Effector memory CD4-positive, alpha-beta T cell (primary cell): Measurements from ENCODE around the gene UBE2K.

Experiments used
- DNase-seq, 3 donors: peaks; one replicate each; pipeline ENCODE4 v3.0.0-alpha.2; 2020
- H3K27ac ChIP-seq: 2 replicates; pipeline ENCODE4 v1.7.0; 2013; ENCODE audit warnings: mild to moderate bottlenecking, low read length, moderate library complexity; ENCODE audit not compliant: insufficient read depth, poor library complexity, severe bottlenecking
- H3K27me3 ChIP-seq: replicated peaks from 2 replicates; pipeline ENCODE4 v1.7.0; 2013; ENCODE audit warnings: mild to moderate bottlenecking, low read length; ENCODE audit not compliant: insufficient read depth, control insufficient read depth, poor library complexity, severe bottlenecking
- H3K36me3 ChIP-seq: 2 replicates; pipeline ENCODE4 v1.7.0; 2013; ENCODE audit warnings: mild to moderate bottlenecking, low read length, moderate library complexity; ENCODE audit not compliant: control insufficient read depth, insufficient read depth
- H3K4me1 ChIP-seq: 2 replicates; pipeline ENCODE4 v1.7.0; 2013; ENCODE audit warnings: low read length, mild to moderate bottlenecking; ENCODE audit not compliant: control insufficient read depth, insufficient read depth, poor library complexity, severe bottlenecking
- H3K4me3 ChIP-seq: 2 replicates; pipeline ENCODE4 v1.7.0; 2013; ENCODE audit warnings: low read length, low read depth, mild to moderate bottlenecking; ENCODE audit not compliant: insufficient read depth, poor library complexity, severe bottlenecking
- H3K9me3 ChIP-seq: 2 replicates; pipeline ENCODE4 v1.7.0; 2013; ENCODE audit warnings: mild to moderate bottlenecking, low read length, moderate library complexity; ENCODE audit not compliant: control insufficient read depth

The UBE2K gene

DNA sequence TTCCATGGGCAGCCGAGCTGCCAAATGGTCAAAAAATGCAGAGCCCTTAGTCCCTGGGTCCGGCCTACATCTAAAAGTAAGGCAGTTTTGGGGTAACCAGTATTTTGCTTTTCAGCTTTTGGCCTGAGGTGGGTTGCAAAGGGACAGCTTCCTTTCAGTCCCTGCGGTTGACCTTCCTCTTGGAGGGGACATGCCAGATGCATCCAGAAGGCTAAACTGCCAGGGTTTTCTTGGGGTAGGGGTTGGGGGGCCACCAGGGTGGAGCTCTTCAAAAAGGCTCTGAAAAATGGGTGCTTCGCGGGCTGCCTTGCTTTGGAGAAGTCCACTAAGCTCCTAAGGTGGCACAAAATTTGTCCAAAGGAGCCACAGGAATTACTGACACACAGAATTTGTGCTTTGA, 120.7 kb downstream of the UBE2K start:
- Histone ChIP-seq H3K36me3 (peaks cover 4% of the 10 kb centered on the region), H3K9me3 (no peaks in the 10 kb centered on the region)
- DNase-seq: no peak

DNA sequence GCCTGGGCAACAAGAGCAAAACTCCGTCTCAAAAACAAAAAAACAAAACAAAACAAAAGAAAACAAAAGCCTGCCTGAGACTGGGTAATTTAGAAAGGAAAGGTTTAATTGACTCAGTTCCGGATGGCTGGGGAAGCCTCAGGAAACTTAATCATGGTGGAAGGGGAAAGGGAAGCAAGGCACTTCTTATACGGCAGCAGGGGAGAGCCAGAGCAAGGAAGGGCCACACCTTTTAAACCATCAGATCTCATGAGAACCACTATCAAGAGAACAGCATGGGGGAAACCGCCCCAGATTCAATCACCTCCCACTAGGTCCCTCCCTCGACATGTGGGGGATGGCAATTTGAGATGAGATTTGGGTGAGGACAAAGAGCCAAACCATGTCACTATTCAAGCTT, 122.2 kb downstream of the UBE2K start:
- Histone ChIP-seq H3K27me3 (no peaks in the 10 kb centered on the region), H3K4me3 (no peak overlapping the region), H3K27ac (no peak overlapping the region), H3K4me1 (no peaks in the 10 kb centered on the region), H3K9me3 (no peaks in the 10 kb centered on the region), H3K36me3 (peaks cover 8% of the 10 kb centered on the region)
- DNase-seq: no peak

More for the DNA sequence above, 120.7 kb downstream of the UBE2K start:
- Histone ChIP-seq H3K4me3 (no peak overlapping the region), H3K27me3 (no peaks in the 10 kb centered on the region), H3K27ac (no peak overlapping the region), H3K4me1 (no peaks in the 10 kb centered on the region)

- H3K27ac ChIP-seq: no peak overlapping the region
- no peaks in the 10 kb centered on the region for H3K27me3 ChIP-seq
- no peaks in the 10 kb centered on the region for H3K4me1 ChIP-seq
- H3K36me3 ChIP-seq: peaks cover 18% of the 10 kb centered on the region
- H3K9me3 ChIP-seq: no peaks in the 10 kb centered on the region
- DNase-seq: no peak
- H3K4me3 ChIP-seq: no peak overlapping the region
Measured at GRCh38 chr4:39821951-39822350, 124.0 kb downstream of the UBE2K start.

DNA sequence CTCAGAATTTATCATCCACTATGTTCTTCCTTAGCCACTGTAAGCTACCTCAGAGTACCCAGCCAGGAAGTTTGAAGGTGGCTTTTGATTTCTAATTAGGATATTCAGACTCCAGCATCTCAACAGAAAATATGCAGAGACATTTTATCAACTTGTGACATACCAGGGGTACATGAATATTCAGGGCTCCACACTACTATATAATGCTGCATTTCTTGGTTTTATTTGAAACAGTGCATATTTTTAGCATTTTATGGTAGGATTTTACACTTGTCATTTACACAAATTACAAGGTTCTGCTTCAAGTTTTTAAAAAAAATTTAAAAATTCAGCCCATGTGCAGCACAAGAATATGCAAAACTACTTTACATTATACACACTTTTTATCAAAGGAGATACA, 124.7 kb downstream of the UBE2K start:
- Histone ChIP-seq H3K36me3 (peaks cover 25% of the 10 kb centered on the region), H3K27me3 (no peaks in the 10 kb centered on the region), H3K27ac (no peak overlapping the region), H3K4me1 (no peaks in the 10 kb centered on the region), H3K4me3 (no peak overlapping the region), H3K9me3 (no peaks in the 10 kb centered on the region)
- no peak for DNase-seq

GRCh38 chr4:39823191-39823590, 125.3 kb downstream of the UBE2K start:
- H3K36me3 ChIP-seq: peaks cover 29% of the 10 kb centered on the region
- no peaks in the 10 kb centered on the region for H3K4me1 ChIP-seq
- H3K9me3 ChIP-seq: no peaks in the 10 kb centered on the region
- H3K27ac ChIP-seq: no peak overlapping the region
- no peak for DNase-seq
- no peaks in the 10 kb centered on the region for H3K27me3 ChIP-seq
- H3K4me3 ChIP-seq: no peak overlapping the region

- H3K9me3 ChIP-seq: no peaks in the 10 kb centered on the region
- no peak for DNase-seq
- H3K27me3 ChIP-seq: no peaks in the 10 kb centered on the region
- H3K36me3 ChIP-seq: peaks cover 36% of the 10 kb centered on the region
- no peak overlapping the region for H3K27ac ChIP-seq
- no peak overlapping the region for H3K4me3 ChIP-seq
- H3K4me1 ChIP-seq: no peaks in the 10 kb centered on the region
Measured at GRCh38 chr4:39825090-39825489, 127.2 kb downstream of the UBE2K start.

DNA sequence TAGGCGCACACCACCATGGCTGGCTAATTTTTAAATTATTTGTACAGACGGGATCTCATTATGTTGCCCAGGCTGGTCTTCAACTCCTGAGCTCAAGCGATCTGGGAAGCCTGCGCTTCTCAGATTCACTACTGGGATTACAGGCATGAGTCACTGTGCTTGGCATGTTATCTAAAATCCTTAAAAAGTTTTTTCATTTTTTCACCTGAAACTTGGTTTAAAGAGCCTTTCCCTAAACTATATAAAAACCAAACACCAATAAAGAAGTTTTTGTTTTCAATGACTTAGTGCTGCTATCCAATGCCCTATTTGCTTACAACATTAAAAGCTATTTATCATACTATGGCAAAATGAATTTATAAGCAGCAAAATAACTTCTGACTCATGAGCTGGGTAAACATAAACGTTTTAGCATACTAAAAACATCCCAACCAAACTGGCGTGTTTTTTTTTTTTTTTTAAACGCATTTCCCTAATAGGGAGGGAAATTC, 127.8 kb downstream of the UBE2K start:
- H3K27me3 ChIP-seq: no peaks in the 10 kb centered on the region
- H3K9me3 ChIP-seq: no peaks in the 10 kb centered on the region
- H3K4me3 ChIP-seq: no peak overlapping the region
- no peak for DNase-seq
- H3K27ac ChIP-seq: no peak overlapping the region
- H3K4me1 ChIP-seq: no peaks in the 10 kb centered on the region
- peaks cover 36% of the 10 kb centered on the region for H3K36me3 ChIP-seq
